Measurements from ENCODE around the gene DCUN1D5. TPM values are rescaled to one million over a fixed set of nuclear protein-coding genes. Genes with fewer than 3 reads are reported as not detected.

Gene DCUN1D5
- total and polyA plus RNA-seq, 2 of the 13 experiments (the other 11 are each of a cell fraction or from before 2014, with no cell fraction given) = 32.9 to 46.7 TPM

DNA sequence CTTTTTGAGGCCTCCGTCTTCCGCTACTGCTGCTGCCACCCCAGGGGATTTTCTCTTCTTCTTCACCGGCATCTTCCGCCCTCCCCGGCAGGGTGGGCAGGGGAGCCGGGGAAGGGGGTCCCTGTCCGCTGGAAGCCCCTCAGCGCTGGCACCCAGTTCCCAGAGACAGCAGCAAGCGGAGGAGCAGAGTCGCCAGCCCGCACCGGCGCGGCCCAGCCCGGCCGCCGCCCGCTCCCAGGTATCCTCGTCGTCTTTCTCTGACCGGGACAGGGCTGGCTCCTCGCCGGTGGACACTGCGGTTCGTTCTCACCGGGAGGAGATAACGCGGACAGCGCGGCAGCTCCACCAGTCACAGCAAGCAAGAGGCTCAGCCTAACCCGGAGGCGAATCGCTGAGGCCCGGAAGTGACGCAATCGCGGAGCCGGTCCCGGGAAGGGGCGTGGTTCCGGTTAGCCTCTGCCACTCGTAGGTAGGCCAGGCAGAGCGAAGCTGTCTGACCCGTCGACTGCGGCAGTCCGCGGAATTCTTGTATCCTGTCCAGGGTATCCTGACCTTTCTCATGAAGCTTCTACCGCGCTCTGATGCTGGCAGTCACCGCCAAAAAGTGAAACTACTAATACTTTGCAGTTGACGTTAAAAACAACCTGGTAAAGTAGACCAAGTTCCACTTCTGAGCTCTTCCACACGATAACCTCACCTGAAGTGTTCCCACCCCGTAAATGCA is at the start of gene DCUN1D5 (continued):
- TF ChIP-seq ZEB1 (IDR thresholded peaks at IDR 0.05; ENCODE audit: insufficient replicate concordance, low read depth) = peak; percentile 43
- peak; percentile 99 for TF ChIP-seq NR2C2 (CRISPR knock-in tag; IDR thresholded peaks at IDR 0.05; ENCODE audit: borderline replicate concordance)
- TF ChIP-seq SALL2 (CRISPR knock-in tag; IDR thresholded peaks at IDR 0.05) = peak; percentile 78
- no peak for TF ChIP-seq NONO (IDR thresholded peaks at IDR 0.05)
- no peak; the same call in 1 of the 2 replicates for TF ChIP-seq NONO (CRISPR knock-in tag; conservative IDR thresholded peaks at IDR 0.05)
- TF ChIP-seq, protein P1, sequence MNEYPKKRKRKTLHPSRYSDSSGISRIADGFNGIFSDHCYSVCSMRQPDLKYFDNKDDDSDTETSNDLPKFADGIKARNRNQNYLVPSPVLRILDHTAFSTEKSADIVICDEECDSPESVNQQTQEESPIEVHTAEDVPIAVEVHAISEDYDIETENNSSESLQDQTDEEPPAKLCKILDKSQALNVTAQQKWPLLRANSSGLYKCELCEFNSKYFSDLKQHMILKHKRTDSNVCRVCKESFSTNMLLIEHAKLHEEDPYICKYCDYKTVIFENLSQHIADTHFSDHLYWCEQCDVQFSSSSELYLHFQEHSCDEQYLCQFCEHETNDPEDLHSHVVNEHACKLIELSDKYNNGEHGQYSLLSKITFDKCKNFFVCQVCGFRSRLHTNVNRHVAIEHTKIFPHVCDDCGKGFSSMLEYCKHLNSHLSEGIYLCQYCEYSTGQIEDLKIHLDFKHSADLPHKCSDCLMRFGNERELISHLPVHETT (CRISPR knock-in tag; conservative IDR thresholded peaks at IDR 0.05) = peak; percentile 96
- 0 out of 2 replicates have a peak, but pooled peaks have one; percentile 78 for TF ChIP-seq MAF1 (CRISPR knock-in tag; IDR thresholded peaks at IDR 0.05; ENCODE audit: borderline replicate concordance)
- TF ChIP-seq ZNF562 (CRISPR knock-in tag; IDR thresholded peaks at IDR 0.05; ENCODE audit: borderline replicate concordance) = no peak
- TF ChIP-seq HNRNPUL1 (IDR thresholded peaks at IDR 0.05; ENCODE audit: low read depth, low read length) = no peak
- TF ChIP-seq, protein P2, sequence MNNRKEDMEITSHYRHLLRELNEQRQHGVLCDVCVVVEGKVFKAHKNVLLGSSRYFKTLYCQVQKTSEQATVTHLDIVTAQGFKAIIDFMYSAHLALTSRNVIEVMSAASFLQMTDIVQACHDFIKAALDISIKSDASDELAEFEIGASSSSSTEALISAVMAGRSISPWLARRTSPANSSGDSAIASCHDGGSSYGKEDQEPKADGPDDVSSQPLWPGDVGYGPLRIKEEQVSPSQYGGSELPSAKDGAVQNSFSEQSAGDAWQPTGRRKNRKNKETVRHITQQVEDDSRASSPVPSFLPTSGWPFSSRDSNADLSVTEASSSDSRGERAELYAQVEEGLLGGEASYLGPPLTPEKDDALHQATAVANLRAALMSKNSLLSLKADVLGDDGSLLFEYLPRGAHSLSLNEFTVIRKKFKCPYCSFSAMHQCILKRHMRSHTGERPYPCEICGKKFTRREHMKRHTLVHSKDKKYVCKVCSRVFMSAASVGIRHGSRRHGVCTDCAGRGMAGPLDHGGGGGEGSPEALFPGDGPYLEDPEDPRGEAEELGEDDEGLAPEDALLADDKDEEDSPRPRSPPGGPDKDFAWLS (CRISPR knock-in tag; IDR thresholded peaks at IDR 0.05; ENCODE audit: borderline replicate concordance) = no peak

- BruUV-seq (replicated peaks) = no TSS peak
- Histone ChIP-seq H3K9ac (ENCODE audit: insufficient read depth, low read depth, low read length) (no peak overlapping the region), H3K4me3 (replicated peaks in 1 of 3; ENCODE audit: insufficient read depth in 1 of 3, low read depth in 2 of 3, low read length in 3 of 3) (no peak overlapping the region), H3K36me3 (replicated peaks in 1 of 2; ENCODE audit: control insufficient read depth in 1 of 2, insufficient read depth in 2 of 2, low read length in 2 of 2) (no peaks in the 10 kb centered on the region), H3K4me2 (ENCODE audit: low read depth, low read length) (no peak overlapping the region), H3K9me3 (ENCODE audit: low read length) (no peaks in the 10 kb centered on the region), H3K27me3 (ENCODE audit: control insufficient read depth in 1 of 2, insufficient read depth in 2 of 2, low read length in 2 of 2) (no peaks in the 10 kb centered on the region), H3K79me2 (ENCODE audit: insufficient read depth, low read length) (no peaks in the 10 kb centered on the region), H3K27ac (ENCODE audit: extremely low read length, insufficient read depth, low read length) (no peak overlapping the region), H3K4me1 (ENCODE audit: insufficient read depth, low read length) (no peaks in the 10 kb centered on the region), H2AFZ (ENCODE audit: low read length) (no peak overlapping the region), H4K20me1 (ENCODE audit: insufficient read depth, low read length) (no peaks in the 10 kb centered on the region)
- no peak for ATAC-seq
- DNase-seq (ENCODE audit: low spot score) = no peak
- in situ Hi-C loops (cut with HindIII; ENCODE audit: extremely low pct_ligation_motif_present, low pct_unique_long_range_greater_than_20kb) = no loop called here
- FAIRE-seq = no peak
- no peak for TF ChIP-seq MLLT10 (CRISPR knock-in tag; IDR thresholded peaks at IDR 0.05)
- POLR2A ChIA-PET = no interaction called here
- intact Hi-C loops (cut with micrococcal nuclease; ENCODE audit: unreplicated experiment) = no loop called here
- CTCF ChIA-PET (ENCODE audit: low intra/inter-chr PET ratio, low total read pairs) = no interaction called here
These were observed 33.5 kb upstream of the DCUN1D5 start for GRCh38 chr11:103125462-103125861.
